HepG2 (cell line): ENCODE measurements around the gene SUN5. TPM values are rescaled to one million over a fixed set of nuclear protein-coding genes. Genes with fewer than 3 reads are reported as not detected.
A peak's percentile ranks its signal among the peaks of the same experiment; 100 is the strongest.

ENCODE experiments used
- ARID4A ChIP-seq: sonication (generic); formaldehyde crosslinking; IDR thresholded peaks from 2 replicates; pipeline ENCODE4 v1.5.0; 2020; ENCODE audit warnings: mild to moderate bottlenecking, missing genetic modification reagents, borderline replicate concordance
- HNF4A ChIP-seq: sonication (generic); formaldehyde crosslinking; IDR thresholded peaks from 2 replicates; pipeline ENCODE4 v1.4.0; 2020; ENCODE audit warnings: missing genetic modification reagents
- HOXA3 ChIP-seq: sonication (generic); formaldehyde crosslinking; IDR thresholded peaks from 2 replicates; pipeline ENCODE4 v1.5.0; 2020; ENCODE audit warnings: missing genetic modification reagents
- MAFF ChIP-seq: IDR thresholded peaks from 2 replicates; pipeline ENCODE4 v1.6.1; 2011; ENCODE audit warnings: low read depth, low read length, improper control_type of control experiment
- MED13 ChIP-seq: sonication (generic); formaldehyde crosslinking; IDR thresholded peaks from 2 replicates; pipeline ENCODE4 v1.5.0; 2020; ENCODE audit warnings: missing genetic modification reagents
- MEIS1 ChIP-seq: sonication (generic); formaldehyde crosslinking; IDR thresholded peaks from 2 replicates; pipeline ENCODE4 v1.9.0; 2021; ENCODE audit warnings: mild to moderate bottlenecking, missing genetic modification reagents, moderate library complexity, borderline replicate concordance
- MYNN ChIP-seq: sonication (generic); formaldehyde crosslinking; IDR thresholded peaks from 2 replicates; pipeline ENCODE4 v1.4.0; 2020; ENCODE audit warnings: mild to moderate bottlenecking, low read depth, missing genetic modification reagents
- SRF ChIP-seq: IDR thresholded peaks from 2 replicates; pipeline ENCODE4 v1.6.1; 2011; ENCODE audit warnings: mild to moderate bottlenecking, low read depth, low read length, moderate library complexity
- UBTF ChIP-seq: sonication (generic); formaldehyde crosslinking; IDR thresholded peaks from 2 replicates; pipeline ENCODE4 v1.4.0; 2020; ENCODE audit warnings: mild to moderate bottlenecking, missing genetic modification reagents
- ZMYM3 ChIP-seq: sonication (generic); formaldehyde crosslinking; IDR thresholded peaks from 2 replicates; pipeline ENCODE4 v1.5.1; 2020; ENCODE audit warnings: mild to moderate bottlenecking, missing genetic modification reagents
- ZNF280B ChIP-seq: sonication (generic); formaldehyde crosslinking; IDR thresholded peaks from 2 replicates; pipeline ENCODE4 v1.5.0; 2020; ENCODE audit warnings: missing genetic modification reagents, mild to moderate bottlenecking, borderline replicate concordance
- ZNF513 ChIP-seq: sonication (generic); formaldehyde crosslinking; conservative IDR thresholded peaks from 2 replicates; pipeline ENCODE4 v1.5.0; 2020; ENCODE audit warnings: missing genetic modification reagents
- ZNF639 ChIP-seq: conservative IDR thresholded peaks from 2 replicates; pipeline ENCODE4 v1.6.1; 2018; ENCODE audit warnings: missing genetic modification reagents
- ZUFSP ChIP-seq: sonication (generic); formaldehyde crosslinking; IDR thresholded peaks from 2 replicates; pipeline ENCODE4 v1.9.0; 2021; ENCODE audit warnings: missing genetic modification reagents, mild to moderate bottlenecking, borderline replicate concordance
- polyA plus RNA-seq, 8 experiments: library from polyadenylated mRNA; depleted of rRNA in 3 of 8; stranded (reverse) in 7 of 8; unstranded in 1 of 8; fragments of >200 nt; fragmentation: Illumina TruSeq in 4 of 8; extraction: Trizol in 4 of 8; gene quantifications; 2 replicates each; pipeline versions ENCODE4 v1.2.1 to v1.2.3, GENCODE V29; 2011 to 2016; ENCODE audit warnings: low read depth in 4 of 8, missing spikeins in 1 of 8, mixed read lengths in 1 of 8; ENCODE audit not compliant: insufficient read depth in 1 of 8
- total RNA-seq, 5 experiments: library from RNA; depleted of rRNA; stranded (reverse); fragments of >200 nt; fragmentation: Illumina TruSeq; extraction: Trizol; gene quantifications; 2 replicates each; pipeline ENCODE4 v1.2.3, GENCODE V29; 2016; ENCODE audit warnings: low read depth in 1 of 5

SUN5 gene
- total and polyA plus RNA-seq, 2 of the 13 experiments (the other 11 are each of a cell fraction or from before 2014, with no cell fraction given), result not detected

- TF ChIP-seq ZNF513, result no peak
- no peak for TF ChIP-seq MAFF
- no peak for TF ChIP-seq ZNF280B (CRISPR knock-in tag)
- TF ChIP-seq ZNF639, result no peak
- 0 out of 2 replicates have a peak, but pooled peaks have one; percentile 5 for TF ChIP-seq MYNN (CRISPR knock-in tag)
- peak; percentile 40; the same call in 1 of the 2 replicates for TF ChIP-seq HNF4A (CRISPR knock-in tag)
- TF ChIP-seq MEIS1, result no peak
- no peak for TF ChIP-seq SRF
- TF ChIP-seq HOXA3 (CRISPR knock-in tag), result no peak; the same call in none of the 2 replicates
- no peak; the same call in 1 of the 2 replicates for TF ChIP-seq ZMYM3 (CRISPR knock-in tag)
- TF ChIP-seq UBTF, result no peak
- TF ChIP-seq ZUFSP (CRISPR knock-in tag), result no peak
- 0 out of 2 replicates have a peak, but pooled peaks have one; percentile 40 for TF ChIP-seq MED13
- TF ChIP-seq ARID4A (CRISPR knock-in tag), result no peak; the same call in 1 of the 2 replicates
These were observed 4.3 kb upstream of the SUN5 start (continued) for GRCh38 chr20:33008336-33009213.
